ENCODE measurements around the gene SLC25A23.

Gene SLC25A23

GRCh38 chr19:6476155-6476895 lies 16.7 kb upstream of the SLC25A23 start:
- no peak for TF ChIP-seq CTCF (IDR thresholded peaks at IDR 0.05)

- no peak for TF ChIP-seq CTCF (IDR thresholded peaks at IDR 0.05)
These were observed 15.9 kb upstream of the SLC25A23 start for GRCh38 chr19:6475321-6476108.

GRCh38 chr19:6473647-6474046 lies 14.1 kb upstream of the SLC25A23 start:
- TF ChIP-seq CTCF (IDR thresholded peaks at IDR 0.05): no peak

- no peak for TF ChIP-seq CTCF (IDR thresholded peaks at IDR 0.05)
These were observed 13.1 kb upstream of the SLC25A23 start for GRCh38 chr19:6472713-6473112.

- TF ChIP-seq CTCF (IDR thresholded peaks at IDR 0.05): no peak
These were observed 11.5 kb upstream of the SLC25A23 start for GRCh38 chr19:6471076-6471475.

GRCh38 chr19:6470173-6470572 lies 10.6 kb upstream of the SLC25A23 start:
- no peak for TF ChIP-seq CTCF (IDR thresholded peaks at IDR 0.05)

GRCh38 chr19:6467384-6467783 lies 7.8 kb upstream of the SLC25A23 start:
- TF ChIP-seq CTCF (IDR thresholded peaks at IDR 0.05): no peak

Data from LNCAP (cell line).